HepG2 (cell line): ENCODE data around the gene RSPH4A. TPM values are rescaled to one million over a fixed set of nuclear protein-coding genes. Genes with fewer than 3 reads are reported as not detected.

Experiments
- CHD2 ChIP-seq: IDR thresholded peaks from 2 replicates; pipeline ENCODE4 v1.6.1; 2011; ENCODE audit warnings: low read depth, low read length, improper control_type of control experiment
- CREB1 ChIP-seq, 2 experiments: fragments of 450-650 bp in 1 of 2; IDR thresholded peaks; 2 replicates each; pipeline ENCODE4 v1.6.1; 2016 to 2017; ENCODE audit warnings: control low read depth in 1 of 2, mild to moderate bottlenecking in 1 of 2, missing compliant biosample characterization in 1 of 2, missing genetic modification characterization in 1 of 2
- DRAP1 ChIP-seq: IDR thresholded peaks from 2 replicates; pipeline ENCODE4 v1.6.1; 2016; ENCODE audit warnings: missing genetic modification reagents, missing compliant biosample characterization
- EHMT2 ChIP-seq: fragments of 200-600 bp; sonication (generic); IDR thresholded peaks from 2 replicates; pipeline ENCODE4 v1.7.0; 2017; ENCODE audit warnings: antibody characterized with exemption, low read depth, low read length, borderline replicate concordance
- ERF ChIP-seq: IDR thresholded peaks from 2 replicates; pipeline ENCODE4 v1.6.1; 2018; ENCODE audit warnings: missing biosample characterization, missing genetic modification reagents
- FOXC1 ChIP-seq: sonication (generic); formaldehyde crosslinking; IDR thresholded peaks from 2 replicates; pipeline ENCODE4 v1.8.0; 2022; ENCODE audit warnings: mild to moderate bottlenecking, missing genetic modification reagents, borderline replicate concordance
- HHEX ChIP-seq: IDR thresholded peaks from 2 replicates; pipeline ENCODE4 v1.6.1; 2016; ENCODE audit warnings: control low read depth
- NFE2L2 ChIP-seq: fragments of 150-350 bp; IDR thresholded peaks from 2 replicates; pipeline ENCODE4 v1.6.1; 2014; ENCODE audit warnings: low read length
- NFKB2 ChIP-seq: sonication (generic); formaldehyde crosslinking; IDR thresholded peaks from 2 replicates; pipeline ENCODE4 v1.4.0; 2020; ENCODE audit warnings: missing genetic modification reagents, borderline replicate concordance
- SMAD3 ChIP-seq: sonication (generic); formaldehyde crosslinking; IDR thresholded peaks from 2 replicates; pipeline ENCODE4 v1.4.0; 2020; ENCODE audit warnings: missing genetic modification reagents
- ZBTB7A ChIP-seq: sonication (generic); formaldehyde crosslinking; IDR thresholded peaks from 2 replicates; pipeline ENCODE4 v1.8.0; 2022; ENCODE audit warnings: mild to moderate bottlenecking, missing genetic modification reagents
- ZKSCAN1 ChIP-seq: fragments of 150-350 bp; IDR thresholded peaks from 2 replicates; pipeline ENCODE4 v1.6.1; 2014; ENCODE audit warnings: low read length
- ZNF431 ChIP-seq: sonication (generic); formaldehyde crosslinking; IDR thresholded peaks from 2 replicates; pipeline ENCODE4 v1.9.0; 2022; ENCODE audit warnings: missing genetic modification reagents, low read depth, mild to moderate bottlenecking, borderline replicate concordance
- ZSCAN5A ChIP-seq: sonication (generic); formaldehyde crosslinking; IDR thresholded peaks from 2 replicates; pipeline ENCODE4 v1.8.0; 2022; ENCODE audit warnings: mild to moderate bottlenecking, missing genetic modification reagents, borderline replicate concordance
- polyA plus RNA-seq, 8 experiments: library from polyadenylated mRNA; depleted of rRNA in 3 of 8; stranded (reverse) in 7 of 8; unstranded in 1 of 8; fragments of >200 nt; fragmentation: Illumina TruSeq in 4 of 8; extraction: Trizol in 4 of 8; gene quantifications; 2 replicates each; pipeline versions ENCODE4 v1.2.1 to v1.2.3, GENCODE V29; 2011 to 2016; ENCODE audit warnings: low read depth in 4 of 8, missing spikeins in 1 of 8, mixed read lengths in 1 of 8; ENCODE audit not compliant: insufficient read depth in 1 of 8
- total RNA-seq, 5 experiments: library from RNA; depleted of rRNA; stranded (reverse); fragments of >200 nt; fragmentation: Illumina TruSeq; extraction: Trizol; gene quantifications; 2 replicates each; pipeline ENCODE4 v1.2.3, GENCODE V29; 2016; ENCODE audit warnings: low read depth in 1 of 5
- TF ChIP-seq, protein P1 (sequence below), 2 experiments: sonication (generic) in 1 of 2; formaldehyde crosslinking in 1 of 2; IDR thresholded peaks; 2 replicates each; pipeline versions ENCODE4 v1.5.1 to v1.6.1; 2011 to 2020; ENCODE audit warnings: borderline replicate concordance in 1 of 2, low read depth in 1 of 2, low read length in 1 of 2, mild to moderate bottlenecking in 1 of 2, missing genetic modification reagents in 1 of 2, moderate library complexity in 1 of 2
- TF ChIP-seq, protein P2 (sequence below), 2 experiments: IDR thresholded peaks; 2 replicates each; pipeline ENCODE4 v1.6.1; 2011 to 2012; ENCODE audit warnings: low read length in 2 of 2, borderline replicate concordance in 1 of 2, low read depth in 1 of 2, mild to moderate bottlenecking in 1 of 2, moderate library complexity in 1 of 2

The RSPH4A gene
- total and polyA plus RNA-seq, 2 of the 13 experiments (the other 11 are each of a cell fraction or from before 2014, with no cell fraction given), result 0.24 to 0.40 TPM

- 0 out of 2 replicates have a peak, but pooled peaks have one; percentile 9 for TF ChIP-seq CHD2
- peak; percentile 93 for TF ChIP-seq ERF (CRISPR knock-in tag)
- TF ChIP-seq, protein P1, sequence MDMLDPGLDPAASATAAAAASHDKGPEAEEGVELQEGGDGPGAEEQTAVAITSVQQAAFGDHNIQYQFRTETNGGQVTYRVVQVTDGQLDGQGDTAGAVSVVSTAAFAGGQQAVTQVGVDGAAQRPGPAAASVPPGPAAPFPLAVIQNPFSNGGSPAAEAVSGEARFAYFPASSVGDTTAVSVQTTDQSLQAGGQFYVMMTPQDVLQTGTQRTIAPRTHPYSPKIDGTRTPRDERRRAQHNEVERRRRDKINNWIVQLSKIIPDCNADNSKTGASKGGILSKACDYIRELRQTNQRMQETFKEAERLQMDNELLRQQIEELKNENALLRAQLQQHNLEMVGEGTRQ (IDR thresholded peaks at IDR 0.05; ENCODE audit: low read depth, low read length), result no peak
- TF ChIP-seq, protein P1 (CRISPR knock-in tag; IDR thresholded peaks at IDR 0.05; ENCODE audit: borderline replicate concordance), result no peak
- TF ChIP-seq NFE2L2, result no peak
- TF ChIP-seq ZKSCAN1, result no peak
- TF ChIP-seq ZNF431 (CRISPR knock-in tag), result peak; percentile 77; the same call in 1 of the 2 replicates
- TF ChIP-seq SMAD3 (CRISPR knock-in tag), result peak; percentile 63; the same call in 1 of the 2 replicates
- peak; percentile 58; the same call in 1 of the 2 replicates for TF ChIP-seq ZSCAN5A
- peak; percentile 54 for TF ChIP-seq CREB1 (IDR thresholded peaks at IDR 0.05)
- TF ChIP-seq CREB1 (CRISPR knock-in tag; IDR thresholded peaks at IDR 0.05), result peak; percentile 79
- TF ChIP-seq EHMT2, result no peak
- TF ChIP-seq FOXC1 (CRISPR knock-in tag), result peak; percentile 82
- TF ChIP-seq HHEX, result no peak
- TF ChIP-seq, protein P2, sequence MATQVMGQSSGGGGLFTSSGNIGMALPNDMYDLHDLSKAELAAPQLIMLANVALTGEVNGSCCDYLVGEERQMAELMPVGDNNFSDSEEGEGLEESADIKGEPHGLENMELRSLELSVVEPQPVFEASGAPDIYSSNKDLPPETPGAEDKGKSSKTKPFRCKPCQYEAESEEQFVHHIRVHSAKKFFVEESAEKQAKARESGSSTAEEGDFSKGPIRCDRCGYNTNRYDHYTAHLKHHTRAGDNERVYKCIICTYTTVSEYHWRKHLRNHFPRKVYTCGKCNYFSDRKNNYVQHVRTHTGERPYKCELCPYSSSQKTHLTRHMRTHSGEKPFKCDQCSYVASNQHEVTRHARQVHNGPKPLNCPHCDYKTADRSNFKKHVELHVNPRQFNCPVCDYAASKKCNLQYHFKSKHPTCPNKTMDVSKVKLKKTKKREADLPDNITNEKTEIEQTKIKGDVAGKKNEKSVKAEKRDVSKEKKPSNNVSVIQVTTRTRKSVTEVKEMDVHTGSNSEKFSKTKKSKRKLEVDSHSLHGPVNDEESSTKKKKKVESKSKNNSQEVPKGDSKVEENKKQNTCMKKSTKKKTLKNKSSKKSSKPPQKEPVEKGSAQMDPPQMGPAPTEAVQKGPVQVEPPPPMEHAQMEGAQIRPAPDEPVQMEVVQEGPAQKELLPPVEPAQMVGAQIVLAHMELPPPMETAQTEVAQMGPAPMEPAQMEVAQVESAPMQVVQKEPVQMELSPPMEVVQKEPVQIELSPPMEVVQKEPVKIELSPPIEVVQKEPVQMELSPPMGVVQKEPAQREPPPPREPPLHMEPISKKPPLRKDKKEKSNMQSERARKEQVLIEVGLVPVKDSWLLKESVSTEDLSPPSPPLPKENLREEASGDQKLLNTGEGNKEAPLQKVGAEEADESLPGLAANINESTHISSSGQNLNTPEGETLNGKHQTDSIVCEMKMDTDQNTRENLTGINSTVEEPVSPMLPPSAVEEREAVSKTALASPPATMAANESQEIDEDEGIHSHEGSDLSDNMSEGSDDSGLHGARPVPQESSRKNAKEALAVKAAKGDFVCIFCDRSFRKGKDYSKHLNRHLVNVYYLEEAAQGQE (IDR thresholded peaks at IDR 0.05; ENCODE audit: borderline replicate concordance in 1 of 2, low read depth in 1 of 2, low read length in 2 of 2), result peak in 1 of 2 experiments; percentile 53; a peak in 1 of 4 replicates
- peak; percentile 86 for TF ChIP-seq NFKB2
- peak; percentile 97 for TF ChIP-seq ZBTB7A (CRISPR knock-in tag)
- TF ChIP-seq DRAP1 (CRISPR knock-in tag), result peak; percentile 75
These were observed 64.8 kb downstream of the RSPH4A start, which contains the start of gene KPNA5 (continued) for GRCh38 chr6:116680880-116681672.
